Adrenal gland (tissue), 12 donors: ENCODE results near the gene TTC36. TPM values are rescaled to one million over a fixed set of nuclear protein-coding genes. Genes with fewer than 3 reads are reported as not detected.

Experiments
- DNase-seq, 7 donors: peaks; one replicate each; pipeline ENCODE4 v3.0.0-alpha.2; 2019 to 2020
- H3K27ac ChIP-seq, 5 donors: fragments of 200-600 bp; sonication (generic) in 4 of 5; 1 replicate in 3 of 5; 2 replicates in 2 of 5; pipeline versions ENCODE4 v1.5.1 to v1.8.0; 2016 to 2020; ENCODE audit warnings: mild to moderate bottlenecking in 1 of 5
- H3K27me3 ChIP-seq: fragments of 200-600 bp; 2 replicates; pipeline ENCODE4 v1.8.0; 2021
- H3K36me3 ChIP-seq, 2 donors: fragments of 200-600 bp; replicated peaks in 1 of 2; 1 replicate in 1 of 2; 2 replicates in 1 of 2; pipeline versions ENCODE4 v1.5.1 to v1.8.0; 2018 to 2022
- H3K4me1 ChIP-seq, 2 donors: fragments of 200-600 bp; replicated peaks in 1 of 2; 1 replicate in 1 of 2; 2 replicates in 1 of 2; pipeline versions ENCODE4 v1.5.1 to v1.8.0; 2018 to 2021
- H3K4me3 ChIP-seq, 4 donors: fragments of 200-600 bp; sonication (generic) in 3 of 4; one replicate each; pipeline ENCODE4 v1.5.1; 2016 to 2018
- H3K9me3 ChIP-seq, 3 donors: fragments of 200-600 bp; sonication (generic) in 1 of 3; replicated peaks in 1 of 3; 1 replicate in 2 of 3; 2 replicates in 1 of 3; pipeline versions ENCODE4 v1.5.1 to v1.8.0; 2016 to 2021
- CTCF ChIP-seq, 6 experiments: fragments of 450-650 bp in 4 of 6; fragments of 200-600 bp in 2 of 6; sonication (generic) in 1 of 6; IDR thresholded peaks; 1 replicate in 5 of 6; 2 replicates in 1 of 6; pipeline versions ENCODE4 v1.5.1 to v1.8.0; 2016 to 2021; ENCODE audit warnings: antibody characterized with exemption in 6 of 6, mild to moderate bottlenecking in 2 of 6, moderate library complexity in 1 of 6
- POLR2A ChIP-seq, 2 donors: fragments of 450-650 bp; IDR thresholded peaks; one replicate each; pipeline ENCODE4 v1.6.1; 2017; ENCODE audit warnings: antibody characterized with exemption in 2 of 2, mild to moderate bottlenecking in 2 of 2, moderate library complexity in 1 of 2
- WGBS, 4 donors: extraction: QIAGEN DNeasy Blood & Tissue Kit in 2 of 4; methylation state at CpG; one replicate each; pipeline versions ENCODE4 v1.1.5 to v1.1.7; 2013 to 2017; 5-methylcytosine and 5-hydroxymethylcytosine counted together
- intact Hi-C, 2 donors: fragments of 100-400 bp; cut with DNase I; formaldehyde crosslinking; loops; one replicate each; pipeline versions ENCODE4 v1.14.1 to v1.15.0; 2022 to 2023
- polyA plus RNA-seq, 3 donors: library from polyadenylated mRNA; stranded (reverse); fragments of 200-250 nt in 2 of 3; fragments of 350-450 nt in 1 of 3; fragmentation: Illumina TruSeq in 1 of 3; extraction: RNeasy Lipid Tissue Mini Kit (QIAGEN cat#74804) in 1 of 3; gene quantifications; one replicate each; pipeline ENCODE4 v1.2.3, GENCODE V29; 2013 to 2014
- total RNA-seq, 9 donors: library from RNA; depleted of rRNA in 4 of 9; stranded (reverse); fragments of >200 nt in 4 of 9; fragments of 120-200 nt in 1 of 9; fragmentation: NEBNext Ultra II Directional in 1 of 9; extraction: Animal tissue kit (Norgen Biotek cat#: 25700) in 1 of 9; gene quantifications; one replicate each; pipeline versions ENCODE4 v1.1.0 to v1.2.4, GENCODE V29; 2013 to 2023
- donor health status: healthy with polysubstance abuse.
- donor health status: Bipolar disorder and iron deficiency.
- donor health status: DM: yes; HTN: yes; CAD: no.
- donor health status: DM: no; HTN: no; CAD: no.
- donor health status: DM: no; HTN: no; CAD: no.
- donor health status: DM: yes; HTN: yes; CAD: no.

TTC36 gene
- total and polyA plus RNA-seq, 12 donors, result 0.79 to 7.9 (median 2.7) TPM; not detected in 2

- intact Hi-C loops, result loop anchor here (5.0 to 10.0 kb wide), 2 partner anchors 91 to 94 kb away; no protein-coding TSS in a partner anchor
- no peaks in the 10 kb centered on the region for H3K4me1 ChIP-seq
- H3K36me3 ChIP-seq, result peaks cover 0 to 94% of the 10 kb centered on the region in 2 donors
- TF ChIP-seq POLR2A (IDR thresholded peaks at IDR 0.05) (no peak), CTCF (IDR thresholded peaks at IDR 0.05) (peak; percentile 73 to 82 (median 80))
- 23 to 27% (median 25%) methylated on average over 7 of the region's 7 CpGs for WGBS, 4 donors
- peak; percentile 55 to 76 (median 66) for DNase-seq
- no peak overlapping the region for H3K27ac ChIP-seq
- no peak overlapping the region for H3K4me3 ChIP-seq
- no peaks in the 10 kb centered on the region for H3K9me3 ChIP-seq
- H3K27me3 ChIP-seq, result no peaks in the 10 kb centered on the region
Observed at GRCh38 chr11:118488480-118489109, 38.7 kb upstream of the TTC36 start.

- no peaks in the 10 kb centered on the region for H3K27me3 ChIP-seq
- H3K4me1 ChIP-seq, result no peaks in the 10 kb centered on the region
- no peak for DNase-seq
- whole genome bisulfite sequencing, 4 donors, result 85 to 91% (median 89%) methylated on average over 4 of the region's 4 CpGs
- no peaks in the 10 kb centered on the region for H3K9me3 ChIP-seq
- intact Hi-C loops, result no loop called here
- peaks cover 0 to 95% of the 10 kb centered on the region in 2 donors for H3K36me3 ChIP-seq
- no peak for TF ChIP-seq CTCF (IDR thresholded peaks at IDR 0.05)
- TF ChIP-seq POLR2A (IDR thresholded peaks at IDR 0.05), result no peak
- no peak overlapping the region for H3K27ac ChIP-seq
- H3K4me3 ChIP-seq, result no peak overlapping the region
Observed at GRCh38 chr11:118491041-118491440, 36.2 kb upstream of the TTC36 start.

DNA sequence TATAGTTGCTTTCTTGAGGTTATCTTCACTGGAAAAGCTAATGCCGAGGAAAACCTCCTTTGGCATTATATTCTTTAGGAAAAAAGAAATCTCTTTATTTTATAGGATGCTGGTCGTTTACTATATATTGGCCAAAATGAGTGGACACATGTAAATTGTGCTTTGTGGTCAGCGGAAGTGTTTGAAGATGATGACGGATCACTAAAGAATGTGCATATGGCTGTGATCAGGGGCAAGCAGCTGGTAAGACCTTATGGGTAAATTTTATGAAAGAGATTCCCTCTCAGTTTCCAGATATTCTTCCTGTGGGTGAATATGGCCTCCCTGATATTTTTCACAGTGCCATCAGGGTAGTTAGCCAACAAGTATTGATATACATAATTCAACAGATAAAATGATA lies 29.4 kb upstream of the TTC36 start:
- H3K27me3 ChIP-seq, result no peaks in the 10 kb centered on the region
- H3K4me1 ChIP-seq, result no peaks in the 10 kb centered on the region
- intact Hi-C loops, result no loop called here
- H3K36me3 ChIP-seq, result peaks cover 0 to 100% of the 10 kb centered on the region in 2 donors
- no peak overlapping the region for H3K27ac ChIP-seq
- TF ChIP-seq CTCF (IDR thresholded peaks at IDR 0.05) (no peak), POLR2A (IDR thresholded peaks at IDR 0.05) (no peak)
- H3K4me3 ChIP-seq, result no peak overlapping the region
- no peaks in the 10 kb centered on the region for H3K9me3 ChIP-seq
- DNase-seq, result no peak
- 86 to 93% (median 87%) methylated on average over 4 of the region's 4 CpGs for whole genome bisulfite sequencing, 4 donors

DNA sequence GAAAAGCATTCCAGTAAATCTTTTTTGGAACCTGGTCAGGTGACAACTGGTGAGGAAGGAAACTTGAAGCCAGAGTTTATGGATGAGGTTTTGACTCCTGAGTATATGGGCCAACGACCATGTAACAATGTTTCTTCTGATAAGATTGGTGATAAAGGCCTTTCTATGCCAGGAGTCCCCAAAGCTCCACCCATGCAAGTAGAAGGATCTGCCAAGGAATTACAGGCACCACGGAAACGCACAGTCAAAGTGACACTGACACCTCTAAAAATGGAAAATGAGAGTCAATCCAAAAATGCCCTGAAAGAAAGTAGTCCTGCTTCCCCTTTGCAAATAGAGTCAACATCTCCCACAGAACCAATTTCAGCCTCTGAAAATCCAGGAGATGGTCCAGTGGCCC lies 24.1 kb upstream of the TTC36 start:
- DNase-seq, result no peak
- Histone ChIP-seq H3K4me3 (no peak overlapping the region), H3K27me3 (no peaks in the 10 kb centered on the region), H3K27ac (no peak overlapping the region), H3K4me1 (no peaks in the 10 kb centered on the region), H3K9me3 (no peaks in the 10 kb centered on the region), H3K36me3 (peaks cover 0 to 99% of the 10 kb centered on the region in 2 donors)
- TF ChIP-seq CTCF (IDR thresholded peaks at IDR 0.05) (no peak), POLR2A (IDR thresholded peaks at IDR 0.05) (no peak)
- intact Hi-C loops, result loop anchor here in 1 of 2 donors (10.0 kb wide), 1 partner anchor 118 kb away; no protein-coding TSS in a partner anchor
- 49 to 59% (median 57%) methylated on average over 3 of the region's 3 CpGs for WGBS, 4 donors
